B cell (primary cell): ENCODE measurements around the gene CD200R1L. TPM values are rescaled to one million over a fixed set of nuclear protein-coding genes. Genes with fewer than 3 reads are reported as not detected.
A peak's percentile ranks its signal among the peaks of the same experiment; 100 is the strongest.

ENCODE experiments used
- ATAC-seq: fragments of 200-7000 bp; cut with Tn5 transposase; one replicate; pipeline ENCODE4 v1.10.0; 2021; ENCODE audit warnings: low read depth, mild to moderate bottlenecking, moderate number of reproducible peaks, moderate library complexity
- CTCF ChIA-PET: fragments of 350-600 bp; sonication (Branson Sonifier 250); formaldehyde crosslinking; loops from one replicate; lab custom pipeline; 2021; ENCODE audit warnings: antibody characterized with exemption, inconsistent platforms; lab: Charles Lee
- POLR2A ChIA-PET: fragments of 350-600 bp; sonication (Branson Sonifier 250); formaldehyde crosslinking; loops from one replicate; lab custom pipeline; 2021; ENCODE audit warnings: antibody characterized with exemption; lab: Charles Lee
- DNase-seq: peaks from one replicate; pipeline ENCODE4 v3.0.0; 2013
- H2AFZ ChIP-seq: 2 replicates; pipeline ENCODE4 v1.6.1; 2012; ENCODE audit warnings: mild to moderate bottlenecking, low read depth, low read length; ENCODE audit not compliant: insufficient read depth, poor library complexity, severe bottlenecking
- H3K27ac ChIP-seq, 2 donors: 1 replicate in 1 of 2; 2 replicates in 1 of 2; pipeline ENCODE4 v1.5.1; 2012 to 2013; ENCODE audit warnings: low read length in 2 of 2, mild to moderate bottlenecking in 2 of 2, moderate library complexity in 1 of 2
- H3K27me3 ChIP-seq, 4 experiments: fragments of 200-600 bp in 1 of 4; sonication (generic) in 1 of 4; replicated peaks in 1 of 4; 1 replicate in 2 of 4; 2 replicates in 2 of 4; pipeline versions ENCODE4 v1.6.1 to v1.7.0; 2013 to 2016; ENCODE audit warnings: low read length in 3 of 4, mild to moderate bottlenecking in 2 of 4, mixed read lengths in 1 of 4, moderate library complexity in 1 of 4; ENCODE audit not compliant: insufficient read depth in 4 of 4, control insufficient read depth in 3 of 4; ENCODE audit errors: control extremely low read depth in 1 of 4
- H3K36me3 ChIP-seq, 2 experiments: replicated peaks in 1 of 2; 1 replicate in 1 of 2; 2 replicates in 1 of 2; pipeline versions ENCODE4 v1.6.1 to v1.7.1; 2013; ENCODE audit warnings: low read length in 1 of 2; ENCODE audit not compliant: insufficient read depth in 2 of 2, control insufficient read depth in 1 of 2; ENCODE audit errors: control extremely low read depth in 1 of 2, extremely low read depth in 1 of 2
- H3K4me1 ChIP-seq, 2 donors: fragments of 200-600 bp in 1 of 2; sonication (generic) in 1 of 2; 1 replicate in 1 of 2; 2 replicates in 1 of 2; pipeline versions ENCODE4 v1.5.1 to v1.6.1; 2013 to 2017; ENCODE audit warnings: low read length in 2 of 2; ENCODE audit not compliant: control insufficient read depth in 2 of 2, insufficient read depth in 2 of 2
- H3K4me2 ChIP-seq: replicated peaks from 2 replicates; pipeline ENCODE3; 2012; ENCODE audit warnings: mild to moderate bottlenecking, low read depth, low read length; ENCODE audit not compliant: poor library complexity, severe bottlenecking
- H3K4me3 ChIP-seq, 5 experiments: fragments of 200-600 bp in 1 of 5; sonication (generic) in 1 of 5; 1 replicate in 3 of 5; 2 replicates in 2 of 5; pipeline versions ENCODE4 v1.5.1 to v1.7.0; 2011 to 2016; ENCODE audit warnings: low read length in 4 of 5, mild to moderate bottlenecking in 4 of 5, low read depth in 2 of 5, control low read depth in 1 of 5, moderate library complexity in 1 of 5; ENCODE audit not compliant: insufficient read depth in 1 of 5; ENCODE audit errors: control extremely low read depth in 1 of 5, extremely low read depth in 1 of 5
- H3K79me2 ChIP-seq: fragments of 200-600 bp; sonication (generic); one replicate; pipeline ENCODE4 v1.6.0; 2016; ENCODE audit warnings: low read length; ENCODE audit not compliant: control insufficient read depth, insufficient read depth
- H3K9ac ChIP-seq: fragments of 200-600 bp; sonication (generic); 2 replicates; pipeline ENCODE4 v1.6.1; 2017; ENCODE audit warnings: mild to moderate bottlenecking, low read length, moderate library complexity
- H3K9me3 ChIP-seq, 3 donors: one replicate each; pipeline versions ENCODE4 v1.6.1 to v1.7.1; 2013; ENCODE audit warnings: low read length in 2 of 3; ENCODE audit not compliant: control insufficient read depth in 2 of 3, insufficient read depth in 1 of 3; ENCODE audit errors: control extremely low read depth in 1 of 3
- H4K20me1 ChIP-seq: 2 replicates; pipeline ENCODE4 v1.6.0; 2012; ENCODE audit warnings: mild to moderate bottlenecking, low read length; ENCODE audit not compliant: insufficient read depth, control insufficient read depth, poor library complexity, severe bottlenecking
- H3K27ac Mint-ChIP-seq: one replicate; pipeline ENCODE4 v1.8.0; 2021; ENCODE audit warnings: mixed read lengths
- H3K27me3 Mint-ChIP-seq: one replicate; pipeline ENCODE4 v1.8.0; 2021; ENCODE audit warnings: mixed read lengths
- H3K4me1 Mint-ChIP-seq: one replicate; pipeline ENCODE4 v1.8.0; 2021; ENCODE audit warnings: mixed read lengths
- H3K4me3 Mint-ChIP-seq: one replicate; pipeline ENCODE4 v1.8.0; 2021; ENCODE audit warnings: mixed read lengths
- H3K9me3 Mint-ChIP-seq: one replicate; pipeline ENCODE4 v1.8.0; 2022; ENCODE audit warnings: mixed read lengths; ENCODE audit not compliant: insufficient read depth
- CTCF ChIP-seq: fragments of 200-600 bp; IDR thresholded peaks from one replicate; pipeline ENCODE4 v1.8.0; 2022; ENCODE audit warnings: antibody characterized with exemption, mild to moderate bottlenecking
- EZH2 ChIP-seq: IDR thresholded peaks from 2 replicates; pipeline ENCODE4 v1.6.1; 2012; ENCODE audit warnings: borderline replicate concordance, low read depth, mild to moderate bottlenecking, moderate library complexity, low read length; ENCODE audit not compliant: insufficient read depth, poor library complexity, severe bottlenecking
- WGBS: methylation state at CpG from one replicate; pipeline ENCODE4 v1.1.5; 2013; ENCODE audit warnings: missing lambda C conversion rate; ENCODE audit not compliant: insufficient coverage; 5-methylcytosine and 5-hydroxymethylcytosine counted together
- intact Hi-C: fragments of 100-400 bp; cut with micrococcal nuclease; formaldehyde crosslinking; loops from one replicate; pipeline ENCODE4 v1.10.0; 2022
- polyA plus RNA-seq: library from polyadenylated mRNA; depleted of rRNA; stranded (reverse); fragments of >200 nt; gene quantifications from 2 replicates; pipeline ENCODE4 v1.2.3, GENCODE V29; 2012
- total RNA-seq, 2 donors: library from RNA; stranded (reverse); fragments of 120-200 nt in 1 of 2; gene quantifications; 1 replicate in 1 of 2; 2 replicates in 1 of 2; pipeline versions ENCODE4 v1.2.3 to v1.2.4, GENCODE V29; 2013 to 2022

CD200R1L gene
- total and polyA plus RNA-seq, 2 donors (not counting 1 experiment from before 2014, with no cell fraction given) = not detected

GRCh38 chr3:112848196-112848595, 1.5 kb upstream of the CD200R1L start:
- H3K27me3 Mint-ChIP-seq = no peaks in the 10 kb centered on the region
- peak overlapping the region; percentile 3 for H2AFZ ChIP-seq
- H3K4me2 ChIP-seq = peak overlapping the region; percentile 37
- H3K36me3 ChIP-seq = no peaks in the 10 kb centered on the region
- intact Hi-C loops = no loop called here
- peak overlapping the region; percentile 70 for H3K27ac Mint-ChIP-seq
- no peak for TF ChIP-seq EZH2
- TF ChIP-seq CTCF = no peak
- 50% methylated on average over 3 of the region's 3 CpGs for WGBS
- ChIA-PET POLR2A (no interaction called here), CTCF (interaction anchor here (1.4 to 1.5 kb wide), 2 partner anchors 31 to 114 kb away, joined by 4 read pairs; no protein-coding TSS in a partner anchor)
- no peaks in the 10 kb centered on the region for H3K27me3 ChIP-seq
- no peaks in the 10 kb centered on the region for H4K20me1 ChIP-seq
- no peak overlapping the region for H3K9ac ChIP-seq
- peaks cover 9 to 26% of the 10 kb centered on the region in 2 donors for H3K4me1 ChIP-seq
- no peaks in the 10 kb centered on the region for H3K79me2 ChIP-seq
- peaks cover 19% of the 10 kb centered on the region for H3K9me3 Mint-ChIP-seq
- H3K27ac ChIP-seq = no peak overlapping the region
- peak; percentile 32 for ATAC-seq
- DNase-seq = peak; percentile 37
- no peak overlapping the region for H3K4me3 ChIP-seq
- H3K9me3 ChIP-seq = peaks cover 2 to 13% (median 13%) of the 10 kb centered on the region in 3 donors
- peak overlapping the region; percentile 65 for H3K4me3 Mint-ChIP-seq
- H3K4me1 Mint-ChIP-seq = peaks cover 32% of the 10 kb centered on the region

DNA sequence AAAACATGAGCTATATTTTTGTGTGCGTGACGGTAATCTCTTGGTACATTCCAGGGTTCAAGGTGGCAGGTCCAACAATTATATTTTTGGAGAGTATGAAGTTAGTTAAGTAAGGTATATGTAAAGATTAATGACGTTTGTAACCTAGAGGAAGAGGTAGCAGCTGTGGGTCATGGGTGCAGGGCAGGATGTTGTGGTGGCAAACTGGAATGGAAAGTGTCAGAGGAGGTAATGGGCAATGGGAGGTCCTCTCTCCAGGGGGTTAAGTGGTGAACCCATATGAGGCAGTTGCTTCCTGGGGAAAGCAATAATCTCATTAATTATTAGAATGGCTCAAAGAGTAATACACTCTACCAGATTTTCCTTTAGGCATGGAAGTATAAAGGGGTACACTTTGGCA, 1.0 kb upstream of the CD200R1L start:
- H3K27ac Mint-ChIP-seq = peak overlapping the region; percentile 70
- H3K9me3 Mint-ChIP-seq = peaks cover 22% of the 10 kb centered on the region
- POLR2A ChIA-PET = no interaction called here
- intact Hi-C loops = no loop called here
- H3K27me3 ChIP-seq = no peaks in the 10 kb centered on the region
- TF ChIP-seq CTCF (no peak), EZH2 (no peak)
- peak overlapping the region; percentile 37 for H3K4me2 ChIP-seq
- H3K79me2 ChIP-seq = no peaks in the 10 kb centered on the region
- 42% methylated on average over 2 of the region's 3 CpGs for WGBS
- H4K20me1 ChIP-seq = no peaks in the 10 kb centered on the region
- no peaks in the 10 kb centered on the region for H3K36me3 ChIP-seq
- peaks cover 9 to 26% of the 10 kb centered on the region in 2 donors for H3K4me1 ChIP-seq
- H2AFZ ChIP-seq = peak overlapping the region; percentile 3
- no peak overlapping the region for H3K9ac ChIP-seq
- H3K4me1 Mint-ChIP-seq = peaks cover 32% of the 10 kb centered on the region
- ATAC-seq (peak; percentile 75), DNase-seq (peak; percentile 22)
- peak overlapping the region; percentile 65 for H3K4me3 Mint-ChIP-seq
- no peak overlapping the region for H3K4me3 ChIP-seq
- H3K27me3 Mint-ChIP-seq = no peaks in the 10 kb centered on the region
- H3K9me3 ChIP-seq = peaks cover 4 to 16% (median 13%) of the 10 kb centered on the region in 3 donors
- no peak overlapping the region for H3K27ac ChIP-seq
- CTCF ChIA-PET = interaction anchor here (0.8 to 1.5 kb wide), 3 partner anchors 31 to 132 kb away, joined by 3 to 4 read pairs (median 4); no protein-coding TSS in a partner anchor
